Measurements from ENCODE around the gene DNTT.
A peak's percentile ranks its signal among the peaks of the same experiment; 100 is the strongest.

Gene DNTT

DNA sequence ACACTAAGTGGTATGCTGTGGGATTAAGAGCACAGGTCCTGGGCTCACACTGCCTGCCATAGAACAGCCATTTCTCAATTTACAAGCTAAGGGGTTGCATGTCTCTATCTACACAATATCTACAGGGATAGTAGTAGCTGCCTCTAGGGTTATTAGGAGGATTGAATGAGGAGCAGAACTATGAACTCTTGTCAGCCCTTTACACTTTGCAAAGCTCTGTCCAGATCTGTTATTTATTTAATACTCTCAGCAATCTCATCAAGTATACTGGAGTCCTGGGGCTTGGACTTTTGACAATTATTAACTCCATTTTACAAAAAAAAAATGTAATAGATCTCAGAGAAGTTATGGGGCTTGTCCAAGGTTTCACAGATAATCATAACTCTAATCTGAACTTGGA, 47.8 kb downstream of the DNTT start:
- DNase-seq, result no peak

GRCh38 chr10:96352582-96352981, 48.3 kb downstream of the DNTT start:
- DNase-seq, result no peak

DNA sequence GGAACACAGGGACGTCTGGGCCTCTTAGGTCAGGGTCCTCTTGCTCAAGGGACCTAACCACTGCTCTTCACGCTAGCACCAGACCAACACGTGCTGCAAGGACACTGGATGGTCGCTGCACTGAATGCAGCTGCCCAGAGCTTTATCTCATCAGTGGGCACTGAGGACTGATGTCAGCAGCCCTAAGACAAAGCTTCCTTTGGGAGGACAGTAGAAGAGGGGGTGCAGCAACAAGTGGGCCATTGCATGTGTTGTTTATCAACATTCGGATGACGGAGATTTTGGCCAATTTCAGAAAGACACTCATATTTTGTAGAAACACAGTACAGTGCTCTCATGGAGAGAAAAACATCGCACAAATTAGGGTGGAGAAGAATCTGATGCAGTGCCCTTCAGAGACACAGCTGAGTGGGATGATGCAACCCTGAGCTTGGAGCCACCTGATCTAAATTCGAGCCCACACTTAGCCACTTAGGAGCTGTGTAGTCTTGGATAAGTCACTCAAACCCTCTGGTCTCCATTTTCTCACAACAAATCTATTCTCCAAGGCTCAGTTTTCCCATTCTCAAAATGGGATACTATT, 52.9 kb downstream of the DNTT start:
- DNase-seq, result no peak

DNA sequence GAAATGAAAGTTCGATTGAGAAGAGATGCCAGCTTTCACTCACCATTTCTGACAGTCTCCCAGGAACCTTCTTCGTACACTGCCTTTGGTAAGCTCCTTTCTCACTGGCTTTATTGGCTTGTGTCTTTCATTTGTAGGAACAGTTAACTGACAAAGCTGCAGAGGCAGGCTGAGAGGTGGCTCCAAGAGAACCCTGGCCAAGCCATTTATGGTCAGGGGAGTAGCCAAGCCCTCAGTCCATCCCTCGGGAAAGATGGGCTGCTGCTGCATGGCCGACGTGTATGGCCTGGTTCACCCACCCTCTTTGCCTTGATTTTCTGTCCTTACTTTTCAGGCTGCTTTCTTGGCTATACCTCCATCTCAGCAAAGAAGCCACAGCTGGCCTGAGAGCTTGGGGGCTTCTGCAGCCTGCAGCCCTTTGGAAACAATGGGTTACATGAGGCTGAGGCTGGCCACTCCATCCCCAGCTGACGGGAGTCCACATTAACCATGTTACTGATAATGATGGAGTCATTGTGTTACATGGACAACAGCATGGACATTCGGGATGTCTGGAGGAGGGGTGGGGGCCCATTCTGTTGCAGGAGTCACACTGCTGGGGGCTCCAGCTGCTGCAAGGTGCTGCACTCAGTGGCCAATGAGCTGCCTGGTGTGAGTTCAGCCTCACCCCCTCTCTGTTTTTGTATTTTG, 54.8 kb downstream of the DNTT start, which contains the start of gene OPALIN:
Gene OPALIN, minus strand, starts transcription at position 152 of the 690 bp plus-strand sequence. Its CDS starts 106 bp downstream, at position 46.
- no peak for DNase-seq

GRCh38 chr10:96359616-96360015, 55.4 kb downstream of the DNTT start:
- no peak for DNase-seq

DNA sequence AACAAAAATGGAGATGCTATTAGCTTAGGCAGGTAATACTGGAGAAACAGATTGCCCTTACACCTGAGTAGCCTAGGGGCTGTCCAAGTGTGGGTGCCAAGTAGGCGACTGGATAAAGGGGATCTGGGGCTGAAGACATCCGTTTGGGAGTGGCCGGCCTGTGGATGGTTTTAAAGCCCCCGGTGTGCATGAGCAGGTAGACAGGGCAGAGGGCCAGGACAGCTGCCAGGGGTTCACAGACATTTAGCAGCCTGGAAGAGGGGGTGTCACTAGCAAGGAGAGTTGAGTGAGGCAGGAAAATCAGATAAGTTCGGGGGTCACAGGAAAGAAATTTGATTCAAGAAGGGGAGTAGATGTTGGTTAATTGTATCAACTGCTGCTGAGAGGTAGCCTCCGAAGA, 56.1 kb downstream of the DNTT start:
- no peak for DNase-seq

DNA sequence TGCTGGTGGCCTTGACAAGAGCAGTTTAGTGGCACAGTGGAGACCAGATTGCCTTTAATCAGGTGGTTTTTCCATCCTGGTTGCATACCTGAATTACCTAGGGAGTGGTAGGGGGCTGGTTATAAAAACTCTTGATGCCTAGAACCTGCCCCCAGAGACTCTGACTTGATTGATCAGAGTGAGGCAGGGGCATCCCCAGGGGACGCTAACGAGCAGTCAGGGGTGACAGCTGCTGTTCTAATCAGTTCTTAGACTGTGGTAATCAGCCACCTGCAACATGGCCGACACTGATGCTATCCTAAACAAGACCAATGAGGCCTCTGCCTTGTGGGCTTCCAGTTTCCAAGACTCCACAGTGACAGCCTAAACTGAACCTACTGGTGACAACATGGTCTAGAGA, 56.5 kb downstream of the DNTT start:
- no peak for DNase-seq

- no peak for DNase-seq
These were observed 61.3 kb downstream of the DNTT start for GRCh38 chr10:96365571-96365970.

DNA sequence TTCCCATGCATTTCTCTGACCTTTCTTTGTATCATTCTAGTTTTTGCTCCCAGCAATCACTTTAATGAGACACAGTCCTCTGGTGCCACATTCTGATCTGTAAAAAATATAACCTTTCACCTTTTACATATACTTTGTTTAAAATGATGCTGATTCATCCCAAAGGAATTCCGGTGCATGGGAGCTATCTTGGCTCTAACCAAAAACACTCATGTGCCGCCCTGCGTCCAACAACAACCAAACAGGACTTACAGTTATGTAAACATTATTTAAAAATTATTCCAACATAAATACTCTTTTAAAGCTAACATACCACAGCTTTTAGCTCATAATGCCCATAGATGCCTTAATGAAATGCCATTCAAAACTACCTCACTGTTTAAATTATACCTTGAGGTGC, 62.3 kb downstream of the DNTT start:
- no peak for DNase-seq

DNA sequence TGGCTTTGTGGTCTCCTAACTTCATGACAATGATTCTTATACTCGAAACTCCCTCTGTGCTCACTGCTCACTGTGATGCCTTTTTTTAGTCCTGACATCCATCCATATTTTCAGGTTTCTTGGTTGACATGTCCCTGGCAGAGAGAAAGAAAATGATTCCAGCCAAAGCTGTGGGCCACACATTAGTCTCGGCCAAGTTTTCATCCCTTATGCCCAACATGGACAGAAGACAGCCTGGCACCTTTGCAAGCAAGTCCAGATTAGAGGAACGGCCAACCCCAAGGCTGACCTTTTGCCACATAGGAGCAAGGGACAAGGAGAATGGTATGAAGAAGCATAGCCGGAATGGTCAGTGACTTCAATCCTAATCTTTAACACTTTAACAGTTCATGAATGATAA, 63.2 kb downstream of the DNTT start:
- no peak for DNase-seq

DNA sequence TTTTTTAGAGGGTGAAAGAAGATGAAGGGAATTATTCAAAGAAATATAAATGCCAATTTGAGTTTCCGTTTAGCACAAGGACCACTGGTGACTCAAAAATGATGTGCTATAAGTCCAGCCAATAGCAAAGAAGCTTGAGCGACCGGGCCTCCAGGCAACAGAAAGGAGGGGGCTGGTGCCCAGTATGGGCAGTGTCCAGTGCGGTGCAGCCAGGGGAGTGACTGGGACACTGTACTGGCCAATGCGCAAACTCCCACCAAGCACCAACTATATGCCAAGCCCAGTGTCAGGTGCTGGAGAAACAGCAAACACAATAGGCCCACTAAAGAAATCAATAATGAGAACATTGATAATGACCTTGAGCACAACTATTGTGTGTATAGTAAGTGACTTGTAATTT, 64.7 kb downstream of the DNTT start:
- DNase-seq, result no peak

DNA sequence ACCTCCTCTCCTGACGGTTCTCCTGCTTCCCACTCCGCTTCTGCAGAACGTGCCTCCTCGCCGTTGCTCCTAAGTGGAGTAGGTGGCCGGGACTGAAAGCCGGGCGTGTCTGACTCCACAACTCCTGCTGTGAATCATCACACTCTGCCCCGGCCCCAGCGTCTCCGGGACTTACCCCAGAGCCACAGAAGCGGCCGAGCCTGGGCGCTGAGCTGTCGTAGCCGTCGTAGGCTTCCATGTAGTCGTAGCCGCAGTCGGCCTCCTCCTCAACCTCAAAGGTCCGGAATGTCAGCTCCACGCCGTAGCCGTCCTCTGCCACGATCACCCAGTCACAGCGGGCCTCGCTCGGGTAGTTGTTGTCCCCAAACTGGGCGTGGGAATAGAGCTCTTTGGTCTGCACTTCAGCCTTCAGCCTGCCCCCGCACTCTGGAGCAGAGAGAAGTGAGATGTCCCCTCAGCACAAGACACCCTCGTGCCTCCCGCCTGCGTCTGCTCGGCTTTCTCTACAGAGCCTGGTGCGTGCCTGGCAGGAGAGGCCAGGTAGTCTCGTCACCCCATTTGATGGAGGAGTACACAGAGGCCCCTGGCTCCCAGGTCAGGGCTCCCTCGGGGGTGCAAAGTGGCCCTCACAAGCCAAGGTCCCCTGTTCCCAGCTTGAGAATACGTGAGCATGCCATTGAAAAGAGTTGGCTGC, 65.8 kb downstream of the DNTT start:
- DNase-seq, result no peak

GRCh38 chr10:96370584-96371157, 66.4 kb downstream of the DNTT start:
- peak; percentile 12 for DNase-seq

DNA sequence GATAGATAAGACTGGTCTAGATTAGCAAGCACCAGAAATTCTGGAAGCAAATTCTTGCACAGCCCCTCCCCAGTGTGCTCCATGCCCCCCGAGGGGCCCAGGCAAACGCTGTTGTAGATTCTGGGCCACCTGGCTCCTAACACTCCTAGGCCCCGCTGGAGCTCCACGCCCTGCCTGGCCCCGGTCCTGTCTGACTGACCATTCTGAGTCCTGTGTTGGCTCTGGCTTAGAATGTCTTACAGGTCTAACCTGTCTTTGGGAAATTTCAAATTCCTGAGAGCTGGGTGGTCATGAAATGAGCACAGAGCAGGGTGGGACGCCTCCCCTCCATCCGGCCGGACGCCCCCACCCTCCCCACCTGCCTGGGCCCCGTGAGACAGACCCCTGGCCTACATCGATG, 67.1 kb downstream of the DNTT start:
- DNase-seq, result no peak

DNA sequence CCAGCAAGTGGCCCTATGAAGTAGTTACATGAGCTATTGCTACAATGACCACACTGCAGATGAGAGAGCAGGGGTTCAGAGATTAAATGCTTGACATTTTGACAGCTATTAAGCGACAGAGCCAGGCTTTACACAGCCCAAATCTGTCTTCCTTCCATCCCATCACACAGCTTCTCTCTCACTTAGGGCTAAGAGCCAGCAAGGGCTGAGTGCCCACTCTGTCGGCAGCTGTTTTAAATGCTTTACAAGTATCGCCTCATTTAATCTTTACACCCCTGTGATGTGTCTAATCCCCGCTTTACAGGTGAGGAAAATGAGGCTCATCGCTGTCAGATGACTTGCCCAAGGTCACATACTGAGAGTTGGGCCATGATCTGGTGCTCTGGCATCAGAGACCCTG, 69.8 kb downstream of the DNTT start:
- no peak for DNase-seq

- DNase-seq, result no peak
These were observed 70.4 kb downstream of the DNTT start for GRCh38 chr10:96374639-96374984.

DNA sequence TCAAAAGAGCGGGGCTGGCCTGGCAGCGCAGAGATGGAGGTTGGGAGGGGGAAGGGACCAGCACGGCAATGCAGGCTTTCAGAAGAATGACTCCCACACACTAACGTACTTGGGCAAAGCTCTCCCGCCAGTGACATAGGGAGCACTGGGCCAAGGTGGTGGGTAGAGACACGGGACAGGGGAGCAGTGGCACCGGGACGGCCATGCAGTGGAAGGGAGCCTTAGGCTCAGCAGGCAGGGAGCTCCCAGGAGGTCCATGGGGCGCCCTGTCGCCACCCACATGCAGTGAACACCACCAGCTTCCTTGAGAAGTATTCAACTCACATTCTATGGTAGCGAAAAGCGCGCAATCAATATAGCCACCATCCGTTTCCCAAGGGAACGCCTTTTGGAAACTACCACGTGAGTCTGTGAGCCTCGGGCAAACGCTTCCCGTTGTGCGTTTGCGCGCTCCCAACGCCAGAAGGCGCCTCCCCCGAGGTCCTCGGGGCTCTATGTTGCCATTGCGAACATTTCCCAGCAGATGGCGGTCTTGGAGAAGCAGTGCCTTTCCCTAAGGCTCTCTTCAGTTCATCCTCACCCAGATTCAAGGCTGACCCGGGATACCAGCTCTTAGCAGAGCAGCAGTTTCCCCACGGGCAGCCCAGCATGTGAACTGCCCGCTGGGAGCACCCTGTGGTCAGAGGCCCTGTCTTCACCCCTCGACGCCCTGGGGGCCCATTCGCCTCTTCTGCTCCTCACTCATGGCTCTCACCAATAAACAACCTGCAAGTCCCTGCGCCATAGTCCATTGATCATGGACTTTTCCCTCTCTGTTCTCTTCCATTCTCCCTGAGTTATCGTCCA, 71.0 kb downstream of the DNTT start:
- peak; percentile 79 for DNase-seq

- DNase-seq, result no peak
These were observed 72.2 kb downstream of the DNTT start for GRCh38 chr10:96376483-96376882.

GRCh38 chr10:96377816-96378294, 73.6 kb downstream of the DNTT start:
- DNase-seq, result no peak

DNA sequence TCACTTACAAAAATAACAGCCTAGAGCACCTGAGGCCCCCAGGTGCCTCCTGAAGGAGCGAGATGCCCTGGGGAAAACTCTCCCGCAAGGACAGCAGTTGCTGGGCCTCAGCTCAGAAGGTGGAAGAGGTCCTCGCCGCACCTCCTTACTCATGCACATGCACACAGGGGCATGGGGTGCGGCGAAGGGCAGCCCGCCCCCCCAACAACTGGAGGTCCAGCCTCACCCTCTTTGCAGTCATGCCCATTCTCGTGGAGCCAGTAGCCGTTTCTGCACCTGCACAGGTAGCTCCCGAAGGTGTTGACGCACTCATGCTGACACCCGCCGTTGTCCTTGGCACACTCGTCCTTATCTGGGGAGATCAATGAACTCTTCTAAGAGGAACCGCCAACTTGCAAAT, 74.5 kb downstream of the DNTT start:
- no peak for DNase-seq

DNA sequence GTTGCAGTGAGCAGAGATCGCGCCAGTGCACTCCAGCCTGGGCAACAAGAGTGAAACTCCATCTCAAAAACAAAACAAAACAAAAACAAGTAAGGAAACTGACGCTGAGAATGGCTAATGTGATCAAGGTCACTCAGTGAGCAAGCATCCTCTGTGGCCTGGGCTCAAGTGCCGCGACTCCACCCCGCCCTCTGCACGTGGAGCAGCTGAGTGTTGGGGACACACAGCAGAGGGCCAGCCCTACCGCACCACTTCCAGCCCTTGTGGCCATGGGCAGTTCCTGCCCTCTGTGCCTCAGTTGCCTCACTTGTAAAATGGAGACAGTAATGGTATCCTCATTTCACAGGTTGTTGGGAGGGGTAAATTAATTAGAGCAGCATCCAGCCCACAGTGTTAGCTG, 75.5 kb downstream of the DNTT start:
- DNase-seq, result no peak

- no peak for DNase-seq
These were observed 76.6 kb downstream of the DNTT start for GRCh38 chr10:96380821-96381220.

DNA sequence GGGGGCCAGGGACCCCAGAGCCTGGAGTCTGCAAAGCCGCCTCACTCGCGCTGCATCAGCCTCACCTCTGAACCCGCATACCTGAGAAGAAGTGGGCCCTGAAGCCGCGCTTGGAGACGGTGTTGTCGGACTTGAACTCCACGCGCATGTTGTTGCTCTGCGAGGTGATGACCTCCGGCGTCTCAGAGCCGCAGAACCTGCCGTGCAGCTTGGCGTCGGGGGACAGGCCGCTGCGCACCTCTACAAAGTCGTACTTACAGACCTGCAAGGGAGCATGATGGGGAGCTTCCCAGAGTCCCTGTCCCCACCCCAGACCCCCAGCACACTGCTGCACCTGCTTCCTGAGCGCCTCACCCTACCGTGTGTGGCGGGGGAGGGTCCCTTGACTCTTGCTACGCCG, 80.3 kb downstream of the DNTT start:
- DNase-seq, result no peak

All from NCI-H1092 (cell line).